Panc1 (cell line): Measurements from ENCODE around the gene NBEAL1. TPM values are rescaled to one million over a fixed set of nuclear protein-coding genes. Genes with fewer than 3 reads are reported as not detected.

Experiments
- ATAC-seq: fragments of 200-7000 bp; cut with Tn5 transposase; 2 replicates; pipeline ENCODE4 v1.9.1; 2020; ENCODE audit warnings: mild to moderate bottlenecking, moderate library complexity
- BruUV-seq: library from RNA; stranded (reverse); fragments of 400-500 nt; replicated peaks from 2 replicates; lab custom pipeline; 2021; lab: Mats Ljungman, UMichigan
- CTCF ChIA-PET: fragments of 300-600 bp; sonication (Branson Sonifier 250); formaldehyde crosslinking; loops from one replicate; lab custom pipeline; 2022; ENCODE audit warnings: antibody characterized with exemption; lab: Charles Lee
- POLR2A ChIA-PET: fragments of 300-600 bp; sonication (Branson Sonifier 250); formaldehyde crosslinking; loops from one replicate; lab custom pipeline; 2022; ENCODE audit warnings: antibody characterized with exemption; lab: Charles Lee
- DNase-seq: peaks from one replicate; pipeline ENCODE4 v3.0.0-alpha.2; 2010; ENCODE audit warnings: low read depth, low spot score
- H3K27ac ChIP-seq: 2 replicates; pipeline ENCODE4 v1.5.1; 2011; ENCODE audit warnings: mild to moderate bottlenecking, low read length, inconsistent platforms
- H3K27me3 ChIP-seq: fragments of 200-500 bp; sonication (Bioruptor generic); 2 replicates; pipeline ENCODE4 v1.6.0; 2014; ENCODE audit warnings: low read length, inconsistent platforms; ENCODE audit not compliant: control insufficient read depth, insufficient read depth
- H3K36me3 ChIP-seq: fragments of 200-500 bp; sonication (Bioruptor generic); 2 replicates; pipeline ENCODE4 v1.5.1; 2014; ENCODE audit warnings: inconsistent platforms, mild to moderate bottlenecking, low read length, moderate library complexity; ENCODE audit not compliant: control insufficient read depth, insufficient read depth
- H3K4me1 ChIP-seq: 2 replicates; pipeline ENCODE4 v1.5.1; 2011; ENCODE audit warnings: inconsistent platforms, mild to moderate bottlenecking, low read length, moderate library complexity; ENCODE audit not compliant: control insufficient read depth, insufficient read depth
- H3K4me3 ChIP-seq, 2 experiments: 2 replicates each; pipeline ENCODE4 v1.5.1; 2011 to 2012; ENCODE audit warnings: low read depth in 2 of 2, low read length in 2 of 2, mild to moderate bottlenecking in 2 of 2, inconsistent platforms in 1 of 2, moderate library complexity in 1 of 2
- H3K9me3 ChIP-seq: fragments of 200-500 bp; sonication (Bioruptor generic); 2 replicates; pipeline ENCODE4 v1.5.1; 2014; ENCODE audit warnings: low read depth, mild to moderate bottlenecking, inconsistent platforms, low read length, moderate library complexity; ENCODE audit not compliant: control insufficient read depth, insufficient read depth
- POLR2AphosphoS5 ChIP-seq: IDR thresholded peaks from 2 replicates; pipeline ENCODE4 v1.6.1; 2012; ENCODE audit warnings: mild to moderate bottlenecking, low read depth, low read length, moderate library complexity
- SIN3A ChIP-seq: IDR thresholded peaks from 2 replicates; pipeline ENCODE4 v1.6.1; 2012; ENCODE audit warnings: low read depth, mild to moderate bottlenecking, low read length, moderate library complexity, borderline replicate concordance; ENCODE audit not compliant: insufficient read depth
- TCF7L2 ChIP-seq: IDR thresholded peaks from 2 replicates; pipeline ENCODE4 v1.6.1; 2011; ENCODE audit warnings: mild to moderate bottlenecking, low read depth, low read length, inconsistent platforms
- in situ Hi-C: cut with HindIII; loops from 2 replicates; pipeline ENCODE4 v1.10.0; 2016; ENCODE audit warnings: low sequenced_read_pairs, low pct_unique_long_range_greater_than_20kb
- intact Hi-C: fragments of 100-400 bp; cut with micrococcal nuclease; formaldehyde crosslinking; loops from one replicate; pipeline ENCODE4 v1.10.0; 2022; ENCODE audit not compliant: unreplicated experiment
- total RNA-seq: library from RNA; stranded (reverse); gene quantifications from one replicate; pipeline ENCODE4 v1.2.1, GENCODE V29; 2021; ENCODE audit not compliant: unreplicated experiment
- TF ChIP-seq, protein P1 (sequence below), 2 experiments: IDR thresholded peaks; 2 replicates each; pipeline ENCODE4 v1.6.1; 2011 to 2012; ENCODE audit warnings: low read depth in 2 of 2, control low read depth in 1 of 2, low read length in 1 of 2, mild to moderate bottlenecking in 1 of 2, moderate library complexity in 1 of 2; ENCODE audit not compliant: insufficient read depth in 1 of 2
- TF ChIP-seq, protein P2 (sequence below): fragments of 450-650 bp; IDR thresholded peaks from 2 replicates; pipeline ENCODE4 v1.5.1; 2017; ENCODE audit warnings: mild to moderate bottlenecking

Gene NBEAL1
- total RNA-seq, 1 experiment from 2014 or later, result 26.1 TPM

DNA sequence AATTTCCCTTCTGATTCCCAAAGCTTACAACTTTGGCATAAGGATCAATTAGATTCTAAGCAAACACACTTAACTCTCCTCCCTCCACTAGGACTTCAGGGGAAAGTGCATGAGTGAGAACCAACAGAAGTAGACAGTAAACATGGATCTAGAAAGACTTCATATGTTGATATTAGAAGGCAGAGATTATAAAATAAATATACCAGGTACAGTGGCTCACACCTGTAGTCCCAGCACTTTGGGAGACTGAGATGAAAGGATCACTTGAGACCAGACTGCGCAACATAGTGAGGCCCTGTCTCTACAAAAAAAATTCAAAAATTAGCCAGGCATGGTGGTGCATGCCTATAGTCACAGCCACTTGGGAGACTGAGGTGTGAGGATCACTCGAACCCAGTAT is 15.9 kb downstream of the NBEAL1 start:
- intact Hi-C loops, result no loop called here
- DNase-seq, result no peak
- Histone ChIP-seq H3K4me3 (no peak overlapping the region), H3K9me3 (no peaks in the 10 kb centered on the region), H3K36me3 (no peaks in the 10 kb centered on the region), H3K27me3 (no peaks in the 10 kb centered on the region), H3K4me1 (no peaks in the 10 kb centered on the region), H3K27ac (no peak overlapping the region)
- CTCF ChIA-PET, result no interaction called here
- BruUV-seq, result no TSS peak
- POLR2A ChIA-PET, result no interaction called here
- TF ChIP-seq, protein P1, sequence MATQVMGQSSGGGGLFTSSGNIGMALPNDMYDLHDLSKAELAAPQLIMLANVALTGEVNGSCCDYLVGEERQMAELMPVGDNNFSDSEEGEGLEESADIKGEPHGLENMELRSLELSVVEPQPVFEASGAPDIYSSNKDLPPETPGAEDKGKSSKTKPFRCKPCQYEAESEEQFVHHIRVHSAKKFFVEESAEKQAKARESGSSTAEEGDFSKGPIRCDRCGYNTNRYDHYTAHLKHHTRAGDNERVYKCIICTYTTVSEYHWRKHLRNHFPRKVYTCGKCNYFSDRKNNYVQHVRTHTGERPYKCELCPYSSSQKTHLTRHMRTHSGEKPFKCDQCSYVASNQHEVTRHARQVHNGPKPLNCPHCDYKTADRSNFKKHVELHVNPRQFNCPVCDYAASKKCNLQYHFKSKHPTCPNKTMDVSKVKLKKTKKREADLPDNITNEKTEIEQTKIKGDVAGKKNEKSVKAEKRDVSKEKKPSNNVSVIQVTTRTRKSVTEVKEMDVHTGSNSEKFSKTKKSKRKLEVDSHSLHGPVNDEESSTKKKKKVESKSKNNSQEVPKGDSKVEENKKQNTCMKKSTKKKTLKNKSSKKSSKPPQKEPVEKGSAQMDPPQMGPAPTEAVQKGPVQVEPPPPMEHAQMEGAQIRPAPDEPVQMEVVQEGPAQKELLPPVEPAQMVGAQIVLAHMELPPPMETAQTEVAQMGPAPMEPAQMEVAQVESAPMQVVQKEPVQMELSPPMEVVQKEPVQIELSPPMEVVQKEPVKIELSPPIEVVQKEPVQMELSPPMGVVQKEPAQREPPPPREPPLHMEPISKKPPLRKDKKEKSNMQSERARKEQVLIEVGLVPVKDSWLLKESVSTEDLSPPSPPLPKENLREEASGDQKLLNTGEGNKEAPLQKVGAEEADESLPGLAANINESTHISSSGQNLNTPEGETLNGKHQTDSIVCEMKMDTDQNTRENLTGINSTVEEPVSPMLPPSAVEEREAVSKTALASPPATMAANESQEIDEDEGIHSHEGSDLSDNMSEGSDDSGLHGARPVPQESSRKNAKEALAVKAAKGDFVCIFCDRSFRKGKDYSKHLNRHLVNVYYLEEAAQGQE (IDR thresholded peaks at IDR 0.05; ENCODE audit: insufficient read depth in 1 of 2, low read depth in 2 of 2, low read length in 1 of 2), result no peak
- TF ChIP-seq POLR2AphosphoS5 (no peak), SIN3A (no peak), TCF7L2 (no peak)
- TF ChIP-seq, protein P2, sequence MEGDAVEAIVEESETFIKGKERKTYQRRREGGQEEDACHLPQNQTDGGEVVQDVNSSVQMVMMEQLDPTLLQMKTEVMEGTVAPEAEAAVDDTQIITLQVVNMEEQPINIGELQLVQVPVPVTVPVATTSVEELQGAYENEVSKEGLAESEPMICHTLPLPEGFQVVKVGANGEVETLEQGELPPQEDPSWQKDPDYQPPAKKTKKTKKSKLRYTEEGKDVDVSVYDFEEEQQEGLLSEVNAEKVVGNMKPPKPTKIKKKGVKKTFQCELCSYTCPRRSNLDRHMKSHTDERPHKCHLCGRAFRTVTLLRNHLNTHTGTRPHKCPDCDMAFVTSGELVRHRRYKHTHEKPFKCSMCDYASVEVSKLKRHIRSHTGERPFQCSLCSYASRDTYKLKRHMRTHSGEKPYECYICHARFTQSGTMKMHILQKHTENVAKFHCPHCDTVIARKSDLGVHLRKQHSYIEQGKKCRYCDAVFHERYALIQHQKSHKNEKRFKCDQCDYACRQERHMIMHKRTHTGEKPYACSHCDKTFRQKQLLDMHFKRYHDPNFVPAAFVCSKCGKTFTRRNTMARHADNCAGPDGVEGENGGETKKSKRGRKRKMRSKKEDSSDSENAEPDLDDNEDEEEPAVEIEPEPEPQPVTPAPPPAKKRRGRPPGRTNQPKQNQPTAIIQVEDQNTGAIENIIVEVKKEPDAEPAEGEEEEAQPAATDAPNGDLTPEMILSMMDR, result no peak
- no peak for ATAC-seq
- in situ Hi-C loops, result no loop called here

DNA sequence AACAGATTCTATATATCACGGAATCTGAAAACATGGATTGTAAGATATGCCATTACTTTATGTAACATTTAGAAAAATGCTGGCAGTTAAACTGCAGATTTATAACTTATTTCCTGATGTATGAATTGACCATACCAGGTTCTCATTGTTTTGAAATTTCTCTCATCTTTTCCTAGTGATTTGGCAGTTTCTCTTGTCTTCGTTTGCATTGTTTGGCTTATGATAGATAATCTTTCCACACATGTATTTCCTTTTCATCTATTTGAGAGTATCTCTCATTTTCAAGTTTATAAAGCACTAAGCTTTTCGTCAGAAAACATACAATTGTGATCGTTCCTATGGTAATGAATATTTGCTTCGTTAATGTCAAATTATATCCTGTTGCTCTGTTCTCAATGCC is 16.3 kb downstream of the NBEAL1 start:
- no peaks in the 10 kb centered on the region for H3K27me3 ChIP-seq
- no peak overlapping the region for H3K27ac ChIP-seq
- in situ Hi-C loops (no loop called here), intact Hi-C loops (no loop called here)
- DNase-seq (no peak), ATAC-seq (no peak)
- TF ChIP-seq, protein P1 (IDR thresholded peaks at IDR 0.05; ENCODE audit: insufficient read depth in 1 of 2, low read depth in 2 of 2, low read length in 1 of 2), result no peak
- TF ChIP-seq TCF7L2 (no peak), POLR2AphosphoS5 (no peak), SIN3A (no peak)
- TF ChIP-seq, protein P2, result no peak
- no peaks in the 10 kb centered on the region for H3K4me1 ChIP-seq
- BruUV-seq, result no TSS peak
- no peak overlapping the region for H3K4me3 ChIP-seq
- H3K9me3 ChIP-seq, result no peaks in the 10 kb centered on the region
- H3K36me3 ChIP-seq, result no peaks in the 10 kb centered on the region
- ChIA-PET POLR2A (no interaction called here), CTCF (no interaction called here)
